GM12878 (cell line): ENCODE measurements around the gene MGME1. TPM values are rescaled to one million over a fixed set of nuclear protein-coding genes. Genes with fewer than 3 reads are reported as not detected.

Experiments used
- ATAC-seq: fragments of 200-7000 bp; cut with Tn5 transposase; 3 replicates; pipeline ENCODE4 v1.9.1; 2020; ENCODE audit warnings: mild to moderate bottlenecking, moderate library complexity
- BruUV-seq: library from RNA; stranded (reverse); fragments of 400-500 nt; replicated peaks from 2 replicates; lab custom pipeline; 2021; lab: Mats Ljungman, UMichigan
- CTCF ChIA-PET: fragments of 300-600 bp; sonication (Branson Sonifier 250); formaldehyde crosslinking; extraction: SDS; loops from one replicate; lab custom pipeline; 2021; ENCODE audit warnings: inconsistent platforms; lab: Yijun Ruan, JAX
- POLR2A ChIA-PET: fragments of 350-600 bp; formaldehyde crosslinking; extraction: SDS; loops from one replicate; lab custom pipeline; 2021; ENCODE audit warnings: inconsistent platforms; lab: Charles Lee
- RAD21 ChIA-PET: fragments of 300-600 bp; sonication (Branson Sonifier 250); formaldehyde crosslinking; loops from one replicate; lab custom pipeline; 2023; ENCODE audit warnings: antibody characterized with exemption; ENCODE audit not compliant: unreplicated experiment; lab: Charles Lee
- SMC1A ChIA-PET: fragments of 300-600 bp; sonication (Branson Sonifier 250); formaldehyde crosslinking; loops from one replicate; lab custom pipeline; 2023; ENCODE audit not compliant: unreplicated experiment, uncharacterized antibody; lab: Charles Lee
- DNase-seq: peaks from one replicate; pipeline ENCODE4 v3.0.0-alpha.2; 2011; ENCODE audit warnings: low read depth, low spot score
- FAIRE-seq: peaks from 3 replicates; lab custom pipeline; 2011; peaks lifted over from hg19 to GRCh38; lab: Jason Lieb, UNC
- H2AFZ ChIP-seq: 2 replicates; pipeline ENCODE4 v1.6.0; 2011; ENCODE audit warnings: low read depth, low read length, control low read depth; ENCODE audit not compliant: control insufficient read depth
- H3K27ac ChIP-seq: 2 replicates; pipeline ENCODE4 v1.5.1; 2011; ENCODE audit warnings: control low read depth; ENCODE audit not compliant: control insufficient read depth, insufficient read depth
- H3K27me3 ChIP-seq, 2 experiments: replicated peaks in 1 of 2; 2 replicates each; pipeline versions ENCODE4 v1.6.0 to v1.6.1; 2011; ENCODE audit warnings: low read length in 1 of 2; ENCODE audit not compliant: control insufficient read depth in 2 of 2, insufficient read depth in 2 of 2
- H3K36me3 ChIP-seq, 2 experiments: 2 replicates each; pipeline ENCODE4 v1.5.1; 2011; ENCODE audit warnings: low read length in 1 of 2; ENCODE audit not compliant: control insufficient read depth in 2 of 2, insufficient read depth in 2 of 2
- H3K4me1 ChIP-seq: 2 replicates; pipeline ENCODE4 v1.6.1; 2011; ENCODE audit warnings: mild to moderate bottlenecking, low read length, moderate library complexity, mixed read lengths; ENCODE audit not compliant: control insufficient read depth, insufficient read depth
- H3K4me2 ChIP-seq: 2 replicates; pipeline ENCODE4 v1.6.0; 2011; ENCODE audit warnings: control low read depth; ENCODE audit not compliant: control insufficient read depth, insufficient read depth
- H3K4me3 ChIP-seq: fragments of 200-600 bp; sonication (generic); 2 replicates; pipeline ENCODE4 v1.5.1; 2016
- H3K79me2 ChIP-seq: 2 replicates; pipeline ENCODE4 v1.6.0; 2011; ENCODE audit warnings: low read length; ENCODE audit not compliant: control insufficient read depth, insufficient read depth
- H3K9ac ChIP-seq: 2 replicates; pipeline ENCODE4 v1.8.0; 2011; ENCODE audit warnings: low read length, control low read depth, mixed read lengths; ENCODE audit not compliant: control insufficient read depth, insufficient read depth
- H3K9me3 ChIP-seq: replicated peaks from 3 replicates; pipeline ENCODE4 v1.5.1; 2011; ENCODE audit warnings: mild to moderate bottlenecking, low read length; ENCODE audit not compliant: control insufficient read depth, insufficient read depth
- H4K20me1 ChIP-seq: 2 replicates; pipeline ENCODE4 v1.6.0; 2011; ENCODE audit not compliant: control insufficient read depth, insufficient read depth
- IKZF1 ChIP-seq: fragments of 450-650 bp; conservative IDR thresholded peaks from 2 replicates; pipeline ENCODE4 v1.6.1; 2017; ENCODE audit warnings: antibody characterized with exemption, mild to moderate bottlenecking
- IKZF2 ChIP-seq, 2 experiments: fragments of 450-650 bp; IDR thresholded peaks; 2 replicates each; pipeline ENCODE4 v1.6.1; 2017; ENCODE audit warnings: mild to moderate bottlenecking in 2 of 2, moderate library complexity in 2 of 2
- MTA3 ChIP-seq: IDR thresholded peaks from 2 replicates; pipeline ENCODE4 v1.6.1; 2012; ENCODE audit warnings: low read length, inconsistent platforms, borderline replicate concordance
- NR2F1 ChIP-seq: fragments of 450-650 bp; conservative IDR thresholded peaks from 2 replicates; pipeline ENCODE4 v1.6.1; 2017; ENCODE audit warnings: mild to moderate bottlenecking
- POLR2AphosphoS2 ChIP-seq: IDR thresholded peaks from 2 replicates; pipeline ENCODE4 v1.6.1; 2011; ENCODE audit warnings: low read depth, mild to moderate bottlenecking, low read length, improper control_type of control experiment, moderate library complexity
- POU2F2 ChIP-seq: IDR thresholded peaks from 3 replicates; pipeline ENCODE4 v1.6.1; 2011; ENCODE audit warnings: low read depth, mild to moderate bottlenecking, low read length, borderline replicate concordance
- RAD21 ChIP-seq: IDR thresholded peaks from 2 replicates; pipeline ENCODE4 v1.6.1; 2011; ENCODE audit warnings: mild to moderate bottlenecking, low read depth, low read length, moderate library complexity; ENCODE audit not compliant: insufficient read depth
- RUNX3 ChIP-seq: IDR thresholded peaks from 2 replicates; pipeline ENCODE4 v1.6.1; 2012; ENCODE audit warnings: low read length, inconsistent platforms
- SKIL ChIP-seq: fragments of 450-650 bp; IDR thresholded peaks from 2 replicates; pipeline ENCODE4 v1.6.1; 2017; ENCODE audit warnings: mild to moderate bottlenecking, low read depth, inconsistent platforms; ENCODE audit not compliant: poor library complexity, severe bottlenecking
- SMC3 ChIP-seq: IDR thresholded peaks from 2 replicates; pipeline ENCODE4 v1.6.1; 2011; ENCODE audit warnings: low read length, improper control_type of control experiment, borderline replicate concordance
- SP1 ChIP-seq: IDR thresholded peaks from one replicate; pipeline ENCODE4 v1.6.1; 2011; ENCODE audit warnings: low read depth, low read length
- TCF12 ChIP-seq: IDR thresholded peaks from 2 replicates; pipeline ENCODE4 v1.6.1; 2011; ENCODE audit warnings: low read depth, mild to moderate bottlenecking, low read length
- TCF3 ChIP-seq: IDR thresholded peaks from 2 replicates; pipeline ENCODE4 v1.6.1; 2012; ENCODE audit warnings: low read depth, mild to moderate bottlenecking, low read length, borderline replicate concordance; ENCODE audit not compliant: insufficient read depth
- WRNIP1 ChIP-seq: IDR thresholded peaks from 2 replicates; pipeline ENCODE4 v1.6.1; 2011; ENCODE audit warnings: low read depth, low read length, improper control_type of control experiment, borderline replicate concordance
- YY1 ChIP-seq: IDR thresholded peaks from 2 replicates; pipeline ENCODE4 v1.6.1; 2011; ENCODE audit warnings: low read depth, mild to moderate bottlenecking, low read length
- WGBS: methylation state at CpG from one replicate; pipeline ENCODE4 v1.1.6; 2016; ENCODE audit warnings: low lambda C conversion rate; ENCODE audit not compliant: insufficient replicate concordance, insufficient coverage; ENCODE audit errors: missing lambda C conversion rate; 5-methylcytosine and 5-hydroxymethylcytosine counted together
- in situ Hi-C: fragments of 300-500 bp; cut with MboI; formaldehyde crosslinking; loops from 9 replicates; pipeline ENCODE4 v1.14.3; 2018; ENCODE audit warnings: mixed read lengths
- intact Hi-C: fragments of 100-400 bp; cut with micrococcal nuclease; formaldehyde crosslinking; loops from one replicate; pipeline ENCODE4 v1.14.2; 2022; ENCODE audit not compliant: unreplicated experiment
- polyA plus RNA-seq, 11 experiments: library from polyadenylated mRNA; depleted of rRNA in 4 of 11; unstranded in 6 of 11; stranded (reverse) in 5 of 11; fragments of >200 nt; fragmentation: Nextera tagmentation in 4 of 11; fragmentation: Illumina TruSeq in 1 of 11; extraction: Ambion mirVana in 4 of 11; extraction: Trizol in 1 of 11; gene quantifications; 1 replicate in 1 of 11; 2 replicates in 10 of 11; pipeline versions ENCODE4 v1.2.1 to v1.2.3, GENCODE V29; 2011 to 2016; ENCODE audit warnings: inconsistent platforms in 2 of 11, missing spikeins in 2 of 11, low read depth in 1 of 11
- total RNA-seq, 4 experiments: library from RNA; depleted of rRNA in 3 of 4; stranded (reverse); fragments of >200 nt in 3 of 4; fragmentation: Illumina TruSeq in 1 of 4; extraction: Trizol in 1 of 4; gene quantifications; 2 replicates each; pipeline versions ENCODE4 v1.2.1 to v1.2.3, GENCODE V29; 2013 to 2021
- TF ChIP-seq, protein P1 (sequence below): fragments of 450-650 bp; IDR thresholded peaks from 2 replicates; pipeline ENCODE4 v1.6.1; 2018; ENCODE audit warnings: mild to moderate bottlenecking, low read depth, moderate library complexity; ENCODE audit not compliant: partially characterized antibody

MGME1 gene
- total and polyA plus RNA-seq, 10 of the 15 experiments (the other 5 are each of a cell fraction or from before 2014, with no cell fraction given): 13.4 to 44.8 (median 30.6) TPM

GRCh38 chr20:17938871-17939619 is 29.8 kb upstream of the MGME1 start:
- Histone ChIP-seq H3K9ac (0 out of 2 replicates have a peak overlapping the region, but pooled peaks have one; percentile 9), H3K4me1 (peaks cover 23% of the 10 kb centered on the region), H3K27ac (peak overlapping the region; percentile 38; the same call in 1 of the 2 replicates), H3K36me3 (peaks cover 10 to 23% of the 10 kb centered on the region in 2 experiments), H4K20me1 (no peaks in the 10 kb centered on the region), H3K79me2 (no peaks in the 10 kb centered on the region; the same call in 1 of the 2 replicates), H2AFZ (no peak overlapping the region), H3K4me3 (no peak overlapping the region), H3K9me3 (no peaks in the 10 kb centered on the region), H3K27me3 (no peaks in the 10 kb centered on the region), H3K4me2 (peak overlapping the region; percentile 28; the same call in 1 of the 2 replicates)
- ATAC-seq: peak; percentile 92
- RAD21 ChIA-PET: interaction anchor here (0.5 to 4.3 kb wide), 23 partner anchors 14 to 433 kb away, joined by 3 to 20 read pairs (median 5); partner anchors contain the start of gene RRBP1
- CTCF ChIA-PET: interaction anchor here (0.8 to 5.2 kb wide), 38 partner anchors 9 to 434 kb away, joined by 3 to 43 read pairs (median 6); partner anchors contain the start of genes DSTN, RRBP1 and SNX5
- DNase-seq: no peak
- no TSS peak for BruUV-seq
- POLR2A ChIA-PET: interaction anchor here (0.7 to 1.4 kb wide), 3 partner anchors 14 to 434 kb away, joined by 3 to 4 read pairs (median 3); no protein-coding TSS in a partner anchor
- WGBS: 9% methylated on average over 13 of the region's 13 CpGs
- intact Hi-C loops: loop anchor here (1.0 to 5.0 kb wide), 3 partner anchors 37 to 402 kb away; no protein-coding TSS in a partner anchor
- in situ Hi-C loops: loop anchor here (5.0 kb wide), 1 partner anchor 402 kb away; no protein-coding TSS in a partner anchor
- SMC1A ChIA-PET: interaction anchor here (0.8 to 3.4 kb wide), 22 partner anchors 18 to 434 kb away, joined by 3 to 32 read pairs (median 6); partner anchors contain the start of genes RRBP1 and SNX5
- FAIRE-seq: peak; percentile 56
- TF ChIP-seq YY1: peak; percentile 58; the same call in 1 of the 2 replicates
- peak; percentile 51; the same call in 1 of the 2 replicates for TF ChIP-seq TCF3
- TF ChIP-seq RUNX3: peak; percentile 61
- peak; percentile 54; the same call in 1 of the 2 replicates for TF ChIP-seq WRNIP1
- TF ChIP-seq POU2F2: peak; percentile 72; the same call in 2 of the 3 replicates
- peak; percentile 94 for TF ChIP-seq RAD21
- peak; percentile 88 for TF ChIP-seq SMC3
- no peak for TF ChIP-seq SP1
- TF ChIP-seq MTA3: peak; percentile 27; the same call in 1 of the 2 replicates
- TF ChIP-seq, protein P1, sequence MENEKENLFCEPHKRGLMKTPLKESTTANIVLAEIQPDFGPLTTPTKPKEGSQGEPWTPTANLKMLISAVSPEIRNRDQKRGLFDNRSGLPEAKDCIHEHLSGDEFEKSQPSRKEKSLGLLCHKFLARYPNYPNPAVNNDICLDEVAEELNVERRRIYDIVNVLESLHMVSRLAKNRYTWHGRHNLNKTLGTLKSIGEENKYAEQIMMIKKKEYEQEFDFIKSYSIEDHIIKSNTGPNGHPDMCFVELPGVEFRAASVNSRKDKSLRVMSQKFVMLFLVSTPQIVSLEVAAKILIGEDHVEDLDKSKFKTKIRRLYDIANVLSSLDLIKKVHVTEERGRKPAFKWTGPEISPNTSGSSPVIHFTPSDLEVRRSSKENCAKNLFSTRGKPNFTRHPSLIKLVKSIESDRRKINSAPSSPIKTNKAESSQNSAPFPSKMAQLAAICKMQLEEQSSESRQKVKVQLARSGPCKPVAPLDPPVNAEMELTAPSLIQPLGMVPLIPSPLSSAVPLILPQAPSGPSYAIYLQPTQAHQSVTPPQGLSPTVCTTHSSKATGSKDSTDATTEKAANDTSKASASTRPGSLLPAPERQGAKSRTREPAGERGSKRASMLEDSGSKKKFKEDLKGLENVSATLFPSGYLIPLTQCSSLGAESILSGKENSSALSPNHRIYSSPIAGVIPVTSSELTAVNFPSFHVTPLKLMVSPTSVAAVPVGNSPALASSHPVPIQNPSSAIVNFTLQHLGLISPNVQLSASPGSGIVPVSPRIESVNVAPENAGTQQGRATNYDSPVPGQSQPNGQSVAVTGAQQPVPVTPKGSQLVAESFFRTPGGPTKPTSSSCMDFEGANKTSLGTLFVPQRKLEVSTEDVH: no peak
- TF ChIP-seq NR2F1: peak; percentile 53
- peak; percentile 77; the same call in 1 of the 2 replicates for TF ChIP-seq TCF12
- peak; percentile 36 for TF ChIP-seq IKZF1
- TF ChIP-seq POLR2AphosphoS2: 0 out of 2 replicates have a peak, but pooled peaks have one; percentile 27
- peak; percentile 24 for TF ChIP-seq SKIL
- no peak; a peak in 1 of 4 replicates for TF ChIP-seq IKZF2 (IDR thresholded peaks at IDR 0.05)
